ENCODE measurements around the gene AATF.

AATF gene

GRCh38 chr17:37062021-37062420, 113.3 kb downstream of the AATF start:
- no peaks in the 10 kb centered on the region for H3K27me3 ChIP-seq (ENCODE audit: insufficient read depth, poor library complexity, severe bottlenecking)
- TF ChIP-seq POLR2AphosphoS5 (IDR thresholded peaks at IDR 0.05; ENCODE audit: low read depth) = no peak
- no peak for TF ChIP-seq GABPA (IDR thresholded peaks at IDR 0.05; ENCODE audit: low read depth)
- TF ChIP-seq CTCF (IDR thresholded peaks at IDR 0.05; ENCODE audit: insufficient read depth, low read length) = no peak
- TF ChIP-seq SPI1 (IDR thresholded peaks at IDR 0.05; ENCODE audit: borderline replicate concordance, low read depth) = no peak
- TF ChIP-seq REST (IDR thresholded peaks at IDR 0.05; ENCODE audit: insufficient replicate concordance, low read depth) = no peak
- DNase-seq (ENCODE audit: low read depth in 1 of 2, low spot score in 1 of 2) = no peak
- no peak overlapping the region for H3K27ac ChIP-seq (replicated peaks)
- no peak overlapping the region for H3K4me3 ChIP-seq (replicated peaks; ENCODE audit: insufficient read depth, low read length)

GRCh38 chr17:37064206-37064605, 115.5 kb downstream of the AATF start:
- TF ChIP-seq CTCF (IDR thresholded peaks at IDR 0.05; ENCODE audit: insufficient read depth, low read length) (no peak), POLR2AphosphoS5 (IDR thresholded peaks at IDR 0.05; ENCODE audit: low read depth) (no peak), GABPA (IDR thresholded peaks at IDR 0.05; ENCODE audit: low read depth) (no peak), SPI1 (IDR thresholded peaks at IDR 0.05; ENCODE audit: borderline replicate concordance, low read depth) (no peak), REST (IDR thresholded peaks at IDR 0.05; ENCODE audit: insufficient replicate concordance, low read depth) (no peak)
- no peak for DNase-seq (ENCODE audit: low read depth in 1 of 2, low spot score in 1 of 2)
- H3K4me3 ChIP-seq (replicated peaks; ENCODE audit: insufficient read depth, low read length) = no peak overlapping the region
- H3K27ac ChIP-seq (replicated peaks) = no peak overlapping the region
- H3K27me3 ChIP-seq (ENCODE audit: insufficient read depth, poor library complexity, severe bottlenecking) = no peaks in the 10 kb centered on the region

GRCh38 chr17:37064956-37065355, 116.2 kb downstream of the AATF start:
- H3K4me3 ChIP-seq (replicated peaks; ENCODE audit: insufficient read depth, low read length) = no peak overlapping the region
- H3K27ac ChIP-seq (replicated peaks) = no peak overlapping the region
- H3K27me3 ChIP-seq (ENCODE audit: insufficient read depth, poor library complexity, severe bottlenecking) = no peaks in the 10 kb centered on the region
- no peak for DNase-seq (ENCODE audit: low read depth in 1 of 2, low spot score in 1 of 2)
- no peak for TF ChIP-seq CTCF (IDR thresholded peaks at IDR 0.05; ENCODE audit: insufficient read depth, low read length)
- no peak for TF ChIP-seq GABPA (IDR thresholded peaks at IDR 0.05; ENCODE audit: low read depth)
- TF ChIP-seq POLR2AphosphoS5 (IDR thresholded peaks at IDR 0.05; ENCODE audit: low read depth) = no peak
- no peak for TF ChIP-seq REST (IDR thresholded peaks at IDR 0.05; ENCODE audit: insufficient replicate concordance, low read depth)
- TF ChIP-seq SPI1 (IDR thresholded peaks at IDR 0.05; ENCODE audit: borderline replicate concordance, low read depth) = no peak

Measured in HL-60 (cell line).